Neural crest cell (in vitro differentiated cells): ENCODE measurements around the gene PM20D2. TPM values are rescaled to one million over a fixed set of nuclear protein-coding genes. Genes with fewer than 3 reads are reported as not detected.

ENCODE experiments used
- DNase-seq: peaks from one replicate; pipeline ENCODE4 v3.0.0; 2021; ENCODE audit warnings: low read depth, mixed read lengths, low spot score
- H3K27ac Mint-ChIP-seq: one replicate; pipeline ENCODE4 v1.8.0; 2021; ENCODE audit warnings: mild to moderate bottlenecking, mixed read lengths; ENCODE audit not compliant: unreplicated experiment
- H3K27me3 Mint-ChIP-seq: 2 replicates; pipeline ENCODE4 v1.8.0; 2021; ENCODE audit warnings: low read depth, mild to moderate bottlenecking, mixed read lengths
- H3K36me3 Mint-ChIP-seq: 2 replicates; pipeline ENCODE4 v1.8.0; 2021; ENCODE audit warnings: low read depth, mild to moderate bottlenecking, mixed read lengths
- H3K4me1 Mint-ChIP-seq: 2 replicates; pipeline ENCODE4 v1.8.0; 2021; ENCODE audit warnings: mixed read lengths
- H3K4me3 Mint-ChIP-seq: one replicate; pipeline ENCODE4 v1.8.0; 2021; ENCODE audit warnings: mild to moderate bottlenecking, mixed read lengths
- H3K9me3 Mint-ChIP-seq: 2 replicates; pipeline ENCODE4 v1.8.0; 2021; ENCODE audit warnings: mixed read lengths
- CTCF ChIP-seq: fragments of 200-600 bp; sonication (generic); conservative IDR thresholded peaks from 2 replicates; pipeline ENCODE4 v1.5.0; 2021; ENCODE audit warnings: antibody characterized with exemption, mild to moderate bottlenecking
- total RNA-seq: library from RNA; stranded (reverse); gene quantifications from 2 replicates; pipeline ENCODE4 v1.2.1, GENCODE V29; 2021

The PM20D2 gene
- total RNA-seq, 1 donor from 2014 or later = 16.5 TPM

GRCh38 chr6:89212472-89212871 is 66.6 kb downstream of the PM20D2 start:
- Mint-ChIP-seq H3K27ac (no peak overlapping the region), H3K36me3 (no peaks in the 10 kb centered on the region), H3K4me3 (no peak overlapping the region), H3K27me3 (no peaks in the 10 kb centered on the region), H3K9me3 (peaks cover 3% of the 10 kb centered on the region), H3K4me1 (peaks cover 3% of the 10 kb centered on the region)
- no peak for TF ChIP-seq CTCF
- no peak for DNase-seq

- peaks cover 5% of the 10 kb centered on the region for H3K9me3 Mint-ChIP-seq
- no peaks in the 10 kb centered on the region for H3K36me3 Mint-ChIP-seq
- H3K4me3 Mint-ChIP-seq = no peak overlapping the region
- DNase-seq = no peak
- H3K27me3 Mint-ChIP-seq = no peaks in the 10 kb centered on the region
- peaks cover 7% of the 10 kb centered on the region for H3K4me1 Mint-ChIP-seq
- no peak for TF ChIP-seq CTCF
- no peak overlapping the region for H3K27ac Mint-ChIP-seq
Observed at GRCh38 chr6:89214197-89214596, 68.3 kb downstream of the PM20D2 start.

Other genes starting within 250 kb of the PM20D2 start
- 20.7 and 23.3 TPM in 2 replicates for gene RNGTT, start 182.4 kb upstream of the PM20D2 start, total RNA-seq
- gene PNRC1, start 65.3 kb upstream of the PM20D2 start, total RNA-seq = 42.0 and 51.4 TPM in 2 replicates
- 21.9 and 23.5 TPM in 2 replicates for gene SRSF12, start 28.0 kb upstream of the PM20D2 start, total RNA-seq
- gene GABRR1, start 71.3 kb downstream of the PM20D2 start, total RNA-seq = 0.12 TPM in 1 of 2 replicates, not detected in the other
- gene GABRR2, start 169.2 kb downstream of the PM20D2 start, total RNA-seq = 0.34 and 0.51 TPM in 2 replicates
- gene UBE2J1, start 206.7 kb downstream of the PM20D2 start, total RNA-seq = 34.1 and 36.8 TPM in 2 replicates